Activated CD4-positive, alpha-beta T cell treated with anti-CD3 and anti-CD28 coated beads for 4 hours (primary cell): Measurements from ENCODE around the gene TINCR.

Source experiments
- DNase-seq, 2 donors: peaks; one replicate each; pipeline ENCODE4 v3.0.0-alpha.2; 2020

TINCR gene

DNA sequence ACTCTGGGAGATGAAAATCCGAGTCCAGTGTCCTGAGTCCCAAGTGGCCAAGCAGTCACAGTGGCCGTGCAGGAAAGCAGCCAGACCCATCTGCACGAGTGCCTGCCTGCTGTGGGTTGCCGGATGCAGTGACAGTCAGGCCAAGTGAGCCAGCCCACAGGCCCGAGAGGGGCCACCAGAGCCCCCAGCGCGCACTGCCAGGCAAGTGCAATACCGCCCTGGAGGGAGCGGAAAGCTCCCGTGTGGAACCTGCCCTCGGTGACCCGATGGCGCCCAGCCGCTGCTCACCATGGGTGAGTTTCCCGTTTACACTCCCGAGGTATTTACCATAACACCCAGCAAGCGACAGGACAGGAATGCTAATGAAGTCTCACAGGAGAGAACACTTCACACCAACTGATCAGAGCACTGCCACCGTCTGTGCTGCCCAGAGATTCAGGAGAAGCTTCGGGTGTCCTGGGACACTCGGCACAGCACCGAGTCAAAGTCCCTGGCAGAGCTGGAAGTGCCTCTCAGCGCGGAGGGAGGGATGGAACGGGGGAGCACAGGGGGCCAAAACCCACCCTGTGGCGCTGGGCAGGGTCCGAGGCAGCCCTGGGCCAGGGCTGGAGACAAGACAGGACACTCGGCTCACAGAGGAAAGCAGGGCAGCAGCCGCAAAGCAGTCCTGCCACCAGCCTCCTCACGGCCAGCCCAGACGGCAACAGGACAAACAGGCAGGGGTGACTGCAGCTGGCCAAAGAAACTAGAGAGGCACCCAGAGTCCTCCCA lies 21.3 kb upstream of the TINCR start:
- DNase-seq: no peak

DNA sequence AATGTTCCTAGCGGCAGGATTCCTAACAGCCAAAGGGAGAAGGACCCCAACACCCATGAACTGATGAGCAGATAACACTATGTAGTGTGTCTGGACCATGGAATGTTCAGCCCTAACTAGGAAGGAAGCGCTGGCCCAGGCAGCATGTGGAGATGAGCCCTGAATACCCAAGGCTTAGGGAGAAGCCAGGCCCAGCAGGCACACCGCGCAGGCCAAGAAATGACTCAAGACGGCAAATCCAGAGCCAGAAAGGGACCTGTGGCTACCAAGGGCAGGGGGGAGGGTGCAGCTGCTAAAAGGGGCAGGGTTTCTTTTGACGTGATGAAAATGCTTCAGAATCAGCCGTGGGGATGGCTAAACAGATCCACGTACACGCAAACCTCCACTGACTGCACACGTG lies 20.7 kb upstream of the TINCR start:
- no peak for DNase-seq

DNA sequence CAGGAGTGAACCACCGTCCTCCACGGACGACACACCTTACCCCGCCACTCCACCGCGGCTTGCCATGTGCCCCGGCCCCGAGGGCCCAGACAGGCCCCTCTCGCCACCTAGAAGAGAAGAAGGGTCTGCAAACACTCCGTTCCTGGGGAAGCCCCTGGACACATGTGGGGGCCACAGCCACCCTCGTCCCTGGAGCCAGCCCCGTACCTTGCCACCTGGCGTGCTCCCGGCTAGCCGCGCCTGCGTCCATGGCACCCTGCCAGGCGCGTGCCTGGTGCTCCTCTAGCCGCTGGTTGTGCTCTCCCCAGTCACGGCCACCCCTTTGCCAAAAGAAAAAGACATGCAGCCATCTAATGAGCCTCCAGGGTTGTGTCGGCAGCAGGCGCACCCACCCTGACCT lies 19.9 kb upstream of the TINCR start:
- no peak for DNase-seq

DNA sequence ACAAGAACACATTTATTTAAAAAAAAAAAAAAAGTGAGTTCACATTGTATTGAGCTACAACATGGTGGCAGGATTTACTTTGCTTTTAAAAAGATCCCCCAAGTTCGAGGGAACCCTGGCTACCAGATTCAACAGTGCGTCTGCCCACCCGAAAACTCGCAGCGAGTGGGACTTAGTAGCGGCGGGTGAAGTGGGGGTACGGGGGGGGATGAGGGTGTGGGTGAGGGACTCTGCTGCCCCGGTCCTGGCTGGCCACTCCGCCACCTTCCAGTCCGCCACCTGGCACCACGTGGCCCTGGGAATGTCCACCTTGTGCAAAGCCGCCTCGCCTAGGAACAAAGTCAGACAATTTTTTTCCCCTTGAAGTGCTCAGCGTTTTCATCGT lies 19.3 kb upstream of the TINCR start:
- DNase-seq: no peak

DNA sequence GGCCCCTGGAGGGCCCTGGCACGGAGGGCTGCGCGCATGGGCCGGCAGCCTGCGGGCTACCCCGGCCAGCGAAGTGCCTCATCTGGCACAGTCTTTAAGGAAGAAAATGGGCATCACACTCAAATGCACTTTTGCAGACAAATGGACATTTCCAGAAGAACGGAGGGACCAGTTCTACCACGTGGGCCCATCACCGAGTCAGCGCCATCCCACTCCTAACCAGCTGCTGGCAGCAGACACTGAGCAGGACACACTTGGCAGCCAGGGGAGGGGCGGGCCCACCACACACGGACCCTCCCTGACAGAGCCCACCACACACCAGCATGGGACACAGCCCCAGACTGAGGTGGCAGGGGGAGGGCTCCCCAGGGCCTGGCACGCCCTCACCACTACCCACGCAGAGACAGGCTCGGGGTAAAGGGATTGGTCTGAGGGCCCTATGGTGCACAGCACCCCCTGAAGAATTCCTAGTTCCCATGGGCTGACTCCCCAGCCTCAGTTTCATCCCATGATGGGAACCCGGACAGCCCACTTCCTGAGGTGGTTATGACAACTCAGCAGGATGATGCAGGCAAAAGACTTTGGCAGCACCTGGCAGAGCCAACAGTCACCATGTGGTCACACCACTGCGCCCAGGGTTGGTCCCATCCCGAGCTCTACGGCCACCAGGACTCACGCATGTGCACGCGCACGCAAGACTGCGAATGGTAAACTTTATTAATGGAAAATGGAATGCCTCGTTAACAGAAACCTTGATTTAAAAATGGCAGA lies 18.7 kb upstream of the TINCR start:
- DNase-seq: no peak

DNA sequence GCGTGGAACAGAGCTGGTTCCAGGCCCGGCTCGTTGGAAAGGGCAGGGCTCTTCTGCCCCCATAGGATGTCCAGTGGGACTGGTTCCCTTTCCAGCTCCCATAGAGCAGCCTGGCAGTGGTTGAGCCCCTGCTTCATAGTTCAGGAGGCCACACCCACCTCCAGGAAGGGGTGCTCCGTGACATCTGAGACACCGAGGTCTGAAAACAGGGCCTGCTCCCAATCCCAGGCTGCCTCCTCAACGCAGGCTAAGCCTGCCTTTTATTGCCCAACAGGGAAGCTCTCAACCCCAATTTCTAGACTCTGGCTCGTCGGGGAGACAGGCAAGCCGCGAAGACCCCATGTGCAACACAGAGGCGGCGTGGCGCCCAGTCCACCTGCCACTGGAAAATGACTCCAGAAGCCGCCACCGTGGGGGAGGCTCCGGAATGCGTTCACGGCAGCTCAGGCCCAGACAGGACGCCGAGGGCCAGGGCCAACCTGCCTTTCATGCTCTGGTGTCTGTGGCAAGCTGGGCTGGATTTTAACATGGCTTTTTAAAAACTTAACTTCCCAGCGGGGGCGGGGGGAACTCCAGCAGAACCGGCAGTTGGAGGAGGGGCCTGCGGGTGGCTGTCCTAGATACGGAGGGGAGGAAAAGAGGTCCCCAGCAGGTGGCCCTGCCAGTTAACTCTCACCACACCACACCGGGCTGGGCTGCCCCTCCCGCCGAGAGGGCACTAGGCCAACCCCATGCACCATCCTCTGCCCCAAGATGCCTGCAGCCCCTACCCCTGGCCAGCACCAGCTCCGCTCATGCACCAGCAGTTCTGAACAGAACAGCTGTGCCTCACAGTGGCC lies 17.9 kb upstream of the TINCR start:
- DNase-seq: peak; percentile 41 to 46

DNA sequence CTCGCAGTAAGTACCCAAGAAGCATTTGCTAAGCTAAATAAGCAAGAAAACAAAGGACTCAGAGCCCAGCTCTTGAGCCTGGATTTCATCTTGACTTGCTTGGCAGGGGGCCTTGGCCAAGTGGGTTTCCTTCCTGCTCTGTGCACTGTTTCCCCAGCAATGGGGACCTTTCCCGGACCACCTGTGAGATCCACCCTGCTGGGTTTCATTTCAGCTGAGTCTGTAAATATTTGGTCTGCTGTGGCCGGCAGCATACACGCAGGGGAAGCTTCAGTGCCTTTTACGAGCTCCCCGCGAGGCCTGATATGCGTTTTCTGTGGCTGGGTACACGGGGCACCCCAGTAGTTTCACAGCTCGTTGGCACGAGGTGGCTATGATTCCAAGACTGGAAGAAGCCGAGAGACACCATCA lies 12.4 kb upstream of the TINCR start:
- DNase-seq: no peak

DNA sequence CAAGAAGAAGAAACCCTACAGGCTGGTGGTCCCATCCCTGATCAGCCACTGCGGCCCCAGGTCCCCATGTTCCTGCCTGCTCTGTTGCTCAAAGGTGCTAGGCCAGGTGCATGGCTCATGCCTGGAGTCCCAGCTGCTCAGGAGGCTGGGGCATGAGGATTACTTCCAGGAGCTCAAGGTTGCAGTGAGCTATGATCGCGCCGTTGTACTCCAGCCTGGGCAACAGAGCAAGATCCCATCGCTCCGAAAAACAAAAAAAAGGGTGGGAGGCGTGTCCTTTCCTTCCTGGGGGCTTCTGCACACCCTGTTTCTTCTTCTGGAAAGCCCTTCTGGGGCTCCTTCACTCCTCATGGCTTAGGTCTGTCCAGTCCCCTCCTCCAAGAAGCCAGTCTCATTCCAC lies 11.9 kb upstream of the TINCR start:
- DNase-seq: no peak

DNA sequence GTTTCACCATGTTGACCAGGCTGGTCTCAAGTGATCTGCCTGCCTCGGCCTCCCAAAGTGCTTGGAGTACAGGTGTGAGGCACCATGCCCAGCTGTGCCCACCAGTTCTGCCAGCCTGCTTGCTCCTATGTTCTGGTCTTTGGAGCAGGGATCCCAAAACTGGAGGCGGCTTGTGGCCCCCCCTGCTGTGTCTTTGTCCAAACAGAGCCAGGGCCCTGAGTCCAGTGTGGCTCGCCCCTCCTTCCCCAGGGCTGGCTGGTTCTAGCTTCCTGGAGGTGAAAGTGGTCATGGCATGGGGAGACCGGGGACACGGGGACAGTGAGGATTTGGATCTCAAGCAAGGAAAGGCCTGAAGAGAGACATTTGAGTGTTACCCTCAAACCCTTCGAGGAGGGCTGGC lies 11.5 kb upstream of the TINCR start:
- no peak for DNase-seq

DNA sequence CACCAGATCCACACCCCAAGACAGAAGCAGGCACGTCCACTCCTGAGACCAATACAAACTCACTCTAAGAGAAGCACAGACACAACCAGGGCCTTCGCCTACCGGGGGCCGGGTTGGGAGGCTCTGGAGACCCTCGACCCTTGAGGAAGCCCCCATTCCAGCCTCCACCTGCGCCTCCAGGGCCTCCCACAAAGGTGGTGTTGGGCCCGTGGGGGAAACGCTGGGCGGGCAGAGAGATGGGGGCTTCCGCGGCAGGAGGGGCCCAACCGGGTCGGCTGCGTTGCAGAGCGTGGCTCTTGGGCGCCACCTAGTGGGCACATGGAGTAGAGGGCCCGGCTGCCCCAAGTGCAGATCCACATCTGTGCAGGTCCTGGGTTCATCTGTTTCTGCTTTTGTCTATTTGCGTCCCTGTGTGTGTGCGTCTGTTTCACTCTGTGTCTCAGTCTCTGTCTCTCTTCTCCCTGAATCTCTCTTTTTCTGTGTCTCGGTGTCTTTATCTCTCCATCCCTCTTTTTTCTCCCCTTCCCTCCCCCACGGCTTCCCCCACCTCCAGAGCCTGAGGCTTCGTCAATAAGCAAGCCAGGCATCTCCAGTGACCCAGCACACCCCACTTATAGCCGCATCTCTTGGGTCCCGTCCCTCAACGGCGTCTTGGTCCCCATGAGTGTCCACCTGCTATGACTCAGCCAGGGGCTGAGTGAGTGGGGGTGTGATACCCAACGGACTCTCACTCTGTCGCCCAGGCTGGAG lies 10.5 kb upstream of the TINCR start:
- DNase-seq: peak; percentile 59 to 65

DNA sequence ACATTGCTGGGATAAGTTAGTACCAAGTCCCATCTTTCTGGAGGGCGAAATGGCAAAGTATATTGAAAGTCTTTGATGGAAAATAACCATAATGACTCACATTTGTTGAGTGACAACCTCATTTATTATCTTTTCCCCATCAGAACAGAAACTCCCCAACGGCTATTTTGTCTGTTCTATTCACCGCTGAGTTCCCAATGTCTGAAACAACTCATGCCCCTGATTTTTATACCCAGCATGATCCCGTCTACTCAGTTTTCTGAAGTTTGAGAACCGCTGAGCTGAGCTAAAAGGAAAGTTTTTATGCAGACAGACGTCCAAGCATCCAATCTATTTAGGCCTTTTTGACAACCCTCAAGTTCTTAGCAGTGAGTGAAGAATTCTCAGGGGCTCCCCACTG lies 7.8 kb upstream of the TINCR start:
- DNase-seq: no peak

DNA sequence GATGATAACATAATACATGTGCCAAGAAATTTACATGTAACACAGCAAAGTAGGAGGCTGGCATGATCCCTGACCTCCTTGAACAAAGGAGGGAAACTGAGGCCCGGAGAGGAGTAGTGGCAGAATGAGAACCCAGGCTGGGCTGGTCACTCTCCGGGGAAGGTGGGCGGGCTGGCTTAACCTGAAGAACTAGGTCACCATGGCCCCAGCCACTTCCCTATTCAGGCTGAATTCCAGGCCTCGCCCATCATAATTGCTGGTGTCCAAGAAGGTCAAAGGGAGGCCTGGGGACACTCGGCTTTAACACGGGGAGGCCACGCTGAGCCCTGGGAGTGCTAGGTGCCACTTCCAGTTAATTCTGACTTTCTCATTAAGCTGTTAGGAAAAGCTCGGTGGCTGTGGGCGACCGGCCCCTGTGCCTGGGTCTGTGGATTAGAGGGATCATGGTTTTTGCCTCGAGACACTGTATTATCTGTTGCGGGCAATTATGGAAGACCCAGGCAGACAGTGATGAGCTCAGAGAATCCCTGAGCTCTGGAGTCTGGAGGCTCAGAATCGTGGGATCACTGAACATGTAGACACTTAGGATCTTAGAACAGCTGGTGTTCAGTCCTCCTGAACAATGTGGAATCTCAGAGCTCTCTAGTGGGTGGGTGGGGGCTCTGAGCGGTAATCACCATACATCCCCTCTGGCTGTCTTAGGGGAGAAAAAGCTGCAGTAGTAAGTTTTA lies 5.0 kb upstream of the TINCR start:
- no peak for DNase-seq

DNA sequence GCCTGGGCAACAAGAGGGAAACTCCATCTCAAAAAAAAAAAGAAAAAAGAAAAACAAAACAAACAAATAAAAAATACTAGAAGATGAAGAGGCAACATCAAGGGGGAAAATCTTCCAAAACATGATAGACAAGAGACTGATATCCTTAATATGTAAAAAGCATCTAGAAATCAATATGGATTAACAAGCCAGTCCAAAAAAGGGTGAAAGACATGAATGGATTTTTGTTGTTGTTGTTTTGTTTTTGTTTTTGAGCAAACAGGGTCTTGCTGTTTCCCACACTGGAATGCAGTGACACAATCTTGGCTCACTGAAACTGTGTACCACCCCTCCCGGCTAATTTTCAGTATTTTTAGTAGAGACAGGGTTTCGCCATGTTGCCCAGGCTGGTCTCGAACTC lies 4.0 kb upstream of the TINCR start:
- no peak for DNase-seq

DNA sequence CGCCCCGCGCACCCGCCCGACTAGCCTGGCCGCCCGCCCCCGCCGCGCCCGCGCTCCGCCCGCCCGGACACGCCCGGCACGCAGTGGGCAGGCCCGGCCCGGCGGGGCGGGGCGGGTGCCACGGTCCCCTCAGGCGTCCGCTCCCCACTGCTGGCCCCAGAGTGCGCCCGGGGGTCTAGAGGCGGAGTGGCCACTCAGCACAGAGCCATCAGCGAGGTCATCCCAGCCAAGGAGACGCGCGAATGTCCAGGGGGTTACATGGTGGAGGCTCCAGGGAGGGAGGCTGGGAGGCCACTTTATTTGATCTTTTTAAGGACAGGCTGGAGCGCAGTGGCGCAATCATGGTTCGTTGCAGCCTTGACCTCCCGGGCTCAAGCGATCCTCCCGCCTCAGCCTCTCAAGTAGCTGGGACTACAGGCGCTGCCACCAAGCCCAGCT lies 236 bp upstream of the TINCR start:
- DNase-seq: no peak

DNA sequence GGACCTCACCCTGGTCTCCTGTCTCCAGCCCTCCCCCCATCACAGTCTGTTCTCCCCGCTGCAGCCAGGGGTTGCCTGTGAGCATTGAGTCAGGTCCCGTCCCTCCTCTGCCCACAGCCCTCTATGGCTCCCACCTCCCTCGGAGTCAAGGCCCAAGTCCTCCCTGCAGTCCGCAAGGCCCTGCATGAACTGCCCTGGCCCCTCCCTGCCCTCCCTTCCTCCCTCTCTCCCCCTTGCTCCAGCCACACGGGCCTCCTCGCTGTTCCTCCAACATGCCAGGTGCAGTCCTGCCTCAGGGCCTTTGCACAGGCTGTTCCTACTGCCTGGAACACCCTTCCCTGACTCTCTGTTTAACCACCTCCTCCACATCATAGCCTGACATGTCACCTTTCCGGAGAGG lies 2.8 kb downstream of the TINCR start:
- no peak for DNase-seq

DNA sequence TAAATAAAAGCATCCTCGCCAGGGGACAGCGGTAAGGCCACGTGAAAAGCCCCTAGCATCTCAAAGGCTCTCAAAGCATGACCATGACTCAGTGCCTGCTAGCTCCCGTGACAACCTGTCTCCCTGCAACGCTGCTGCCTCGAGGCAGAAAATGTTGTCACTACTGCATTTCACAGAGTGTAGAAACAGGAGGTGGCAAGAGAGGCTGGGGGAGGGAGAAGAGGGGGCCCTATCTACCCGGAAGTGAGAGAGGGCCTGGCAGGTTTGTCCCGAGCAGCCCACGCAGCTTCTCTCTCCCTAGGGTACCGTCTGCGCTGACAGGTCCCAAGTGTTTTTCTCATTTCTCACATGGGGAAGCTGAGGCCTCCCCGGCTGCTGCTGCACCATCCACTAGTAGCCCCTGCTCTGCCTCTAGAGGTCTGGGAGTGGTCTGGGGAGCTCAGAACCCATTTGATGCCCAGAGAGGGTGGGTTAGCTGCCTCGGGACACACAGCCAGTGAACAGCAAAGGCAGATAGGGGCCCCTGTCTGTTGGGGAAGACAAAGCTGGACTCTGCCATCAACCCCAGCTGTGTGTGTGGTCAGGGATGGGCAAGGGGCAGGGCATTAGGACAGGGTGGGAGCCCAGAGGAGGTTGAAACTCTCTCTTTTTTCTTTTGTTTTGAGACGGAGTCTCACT lies 3.7 kb downstream of the TINCR start:
- DNase-seq: no peak

DNA sequence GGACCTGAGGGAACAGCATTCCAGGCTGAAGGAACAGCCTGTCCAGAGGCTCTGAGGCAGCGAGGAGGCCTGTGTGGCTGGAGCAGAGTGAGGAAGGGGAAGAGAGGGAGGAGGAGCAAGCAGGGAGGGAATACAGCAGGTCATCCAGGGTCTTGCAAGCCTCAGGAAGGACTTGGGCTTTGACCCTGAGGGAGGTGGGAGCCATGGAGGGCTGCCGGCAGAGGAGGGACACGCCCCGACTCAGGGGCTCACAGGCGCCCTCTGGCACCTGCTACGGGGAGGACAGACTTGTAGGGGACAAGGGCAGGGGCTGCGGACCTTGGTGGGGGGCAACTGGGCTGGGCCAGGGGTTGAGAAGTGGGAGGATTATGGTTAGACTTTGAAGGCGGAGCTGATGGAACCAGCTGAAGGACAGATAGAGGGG lies 4.7 kb downstream of the TINCR start:
- DNase-seq: no peak

DNA sequence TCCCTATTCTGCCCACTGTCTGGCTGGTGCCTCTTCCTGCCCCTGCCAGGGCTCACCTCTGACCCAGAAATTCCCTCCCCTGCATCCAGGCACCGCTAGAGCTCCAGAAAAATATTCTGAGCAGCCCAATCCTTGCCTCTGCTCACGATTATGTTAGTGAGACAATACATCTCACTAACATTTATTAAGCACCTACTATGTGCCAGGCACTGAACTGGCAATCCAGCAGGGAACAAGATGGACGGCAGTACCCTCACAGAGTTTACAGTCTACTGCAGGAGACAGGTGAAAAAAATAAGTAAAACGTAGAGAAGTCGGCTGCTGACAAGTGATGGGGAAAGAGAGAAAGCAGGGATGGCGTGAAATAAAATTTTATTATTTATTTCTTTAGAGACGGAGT lies 5.5 kb downstream of the TINCR start:
- DNase-seq: no peak

DNA sequence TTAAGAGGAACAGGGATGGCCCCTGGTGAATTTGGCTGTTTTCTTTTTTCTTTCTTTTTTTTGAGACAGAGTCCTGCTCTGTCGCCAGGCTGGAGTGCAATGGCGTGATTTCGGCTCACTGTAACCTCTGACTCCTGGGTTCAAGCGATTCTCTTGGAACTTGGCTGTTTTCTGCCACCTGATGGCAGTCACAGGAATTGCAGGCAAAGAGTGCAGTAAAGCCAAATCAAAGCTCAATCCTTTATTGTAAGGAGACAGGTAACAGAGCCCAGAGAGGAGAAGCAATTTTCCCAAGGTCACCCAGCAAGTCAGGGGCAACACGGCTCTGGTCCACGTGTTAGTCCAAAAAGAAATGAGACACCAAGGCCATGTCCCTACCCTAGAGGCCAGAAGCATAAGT lies 6.2 kb downstream of the TINCR start:
- no peak for DNase-seq

DNA sequence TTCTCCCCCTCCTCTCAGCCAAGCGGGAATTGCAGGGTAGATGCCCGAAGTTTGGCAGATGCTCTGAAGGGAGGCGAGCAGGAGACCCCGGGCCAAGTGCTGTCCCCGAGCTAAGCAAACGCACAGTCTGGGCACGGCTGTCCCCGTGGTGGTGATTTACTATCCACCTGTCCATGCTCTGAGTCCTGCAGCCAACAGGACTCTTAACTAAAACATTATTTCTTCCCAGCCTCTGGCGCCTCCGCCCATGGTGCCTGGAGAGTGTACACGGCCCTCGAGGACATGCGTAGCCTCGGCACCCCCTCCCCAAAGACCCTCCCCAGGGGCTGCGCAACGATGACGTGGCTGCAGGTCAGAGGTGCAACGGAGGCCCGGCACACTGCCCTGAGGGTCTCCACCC lies 7.6 kb downstream of the TINCR start:
- DNase-seq: no peak

DNA sequence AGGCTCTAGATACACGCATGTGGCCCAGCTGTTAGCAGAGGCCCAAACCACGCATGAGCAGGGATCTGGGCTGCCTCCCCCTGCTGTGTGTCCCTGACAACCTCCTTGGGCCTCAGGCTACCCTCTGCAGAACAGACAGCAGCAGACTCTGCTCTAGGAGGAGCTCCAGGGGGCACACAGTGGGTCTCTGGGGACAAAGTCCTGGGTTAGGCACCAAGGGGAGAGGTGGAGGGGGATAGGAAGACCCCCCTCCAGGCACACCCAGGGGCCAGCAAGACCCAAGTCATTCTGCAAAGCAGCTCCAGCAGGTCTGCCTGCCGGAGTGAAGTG lies 8.0 kb downstream of the TINCR start:
- no peak for DNase-seq
